ENCODE results near the gene RARS1.

RARS1 gene

GRCh38 chr5:168449166-168449565 is 37.1 kb upstream of the RARS1 start:
- H3K4me3 ChIP-seq (ENCODE audit: low read depth, low read length): no peak overlapping the region
- no peak for TF ChIP-seq CTCF (IDR thresholded peaks at IDR 0.05; ENCODE audit: borderline replicate concordance, insufficient read depth, low read depth, low read length)

- no peak overlapping the region for H3K4me3 ChIP-seq (ENCODE audit: low read depth, low read length)
- no peak for TF ChIP-seq CTCF (IDR thresholded peaks at IDR 0.05; ENCODE audit: borderline replicate concordance, insufficient read depth, low read depth, low read length)
These were observed 34.7 kb upstream of the RARS1 start for GRCh38 chr5:168451565-168451964.

- TF ChIP-seq CTCF (IDR thresholded peaks at IDR 0.05; ENCODE audit: borderline replicate concordance, insufficient read depth, low read depth, low read length): no peak
- H3K4me3 ChIP-seq (ENCODE audit: low read depth, low read length): no peak overlapping the region
These were observed 31.1 kb upstream of the RARS1 start for GRCh38 chr5:168455201-168455600.

GRCh38 chr5:168457542-168457941 is 28.7 kb upstream of the RARS1 start:
- TF ChIP-seq CTCF (IDR thresholded peaks at IDR 0.05; ENCODE audit: borderline replicate concordance, insufficient read depth, low read depth, low read length): no peak
- H3K4me3 ChIP-seq (ENCODE audit: low read depth, low read length): no peak overlapping the region

GRCh38 chr5:168460606-168461005 is 25.7 kb upstream of the RARS1 start:
- no peak for TF ChIP-seq CTCF (IDR thresholded peaks at IDR 0.05; ENCODE audit: borderline replicate concordance, insufficient read depth, low read depth, low read length)
- no peak overlapping the region for H3K4me3 ChIP-seq (ENCODE audit: low read depth, low read length)

GRCh38 chr5:168463081-168463480 is 23.2 kb upstream of the RARS1 start:
- no peak overlapping the region for H3K4me3 ChIP-seq (ENCODE audit: low read depth, low read length)
- no peak for TF ChIP-seq CTCF (IDR thresholded peaks at IDR 0.05; ENCODE audit: borderline replicate concordance, insufficient read depth, low read depth, low read length)

- no peak overlapping the region for H3K4me3 ChIP-seq (ENCODE audit: low read depth, low read length)
- no peak for TF ChIP-seq CTCF (IDR thresholded peaks at IDR 0.05; ENCODE audit: borderline replicate concordance, insufficient read depth, low read depth, low read length)
These were observed 22.1 kb upstream of the RARS1 start for GRCh38 chr5:168464214-168464613.
